GM21723 (cell line): ENCODE measurements around the gene FKBP10.
A peak's percentile ranks its signal among the peaks of the same experiment; 100 is the strongest.

Experiments used
- ATAC-seq: cut with Tn5 transposase; IDR thresholded peaks from one replicate; pipeline ENCODE4 v1.9.1; 2021; ENCODE audit warnings: mild to moderate bottlenecking, moderate library complexity; ENCODE audit not compliant: unreplicated experiment

FKBP10 gene

DNA sequence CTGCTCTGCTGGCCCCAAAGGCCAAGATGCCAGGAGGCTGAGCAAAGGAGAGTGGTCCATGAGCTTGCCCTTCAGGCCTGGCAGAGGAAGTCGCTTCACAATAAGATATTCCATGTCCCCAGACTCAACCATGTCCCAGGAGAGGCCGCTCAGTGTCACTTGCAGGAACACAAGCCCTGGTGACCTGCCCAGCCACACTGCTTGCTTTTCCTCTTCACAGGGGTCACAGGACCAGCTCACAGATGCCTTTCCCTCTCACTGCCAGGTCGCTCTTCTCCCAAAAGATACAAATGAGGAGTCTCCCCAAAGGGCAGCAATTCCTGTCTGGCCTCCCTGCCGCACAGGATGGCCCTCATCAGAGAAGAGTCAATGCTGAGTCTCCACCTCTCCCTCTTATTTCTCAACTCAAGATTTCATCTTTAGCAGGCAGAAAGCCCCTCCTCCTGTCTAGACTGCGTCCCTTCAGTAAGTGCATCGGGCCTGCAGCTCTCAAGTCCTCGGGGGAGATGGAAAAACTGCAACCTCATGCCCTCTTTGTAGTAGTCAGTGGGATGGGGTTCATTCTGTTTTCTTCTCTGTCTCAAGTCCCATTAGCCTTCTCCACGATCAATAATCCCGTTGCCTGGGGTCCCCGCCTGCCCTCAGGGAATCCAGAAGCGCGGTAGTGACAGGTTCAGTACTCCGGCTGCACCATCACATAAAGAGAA, 31.2 kb upstream of the FKBP10 start:
- ATAC-seq, result no peak

GRCh38 chr17:41782142-41782541, 30.7 kb upstream of the FKBP10 start:
- ATAC-seq, result no peak

DNA sequence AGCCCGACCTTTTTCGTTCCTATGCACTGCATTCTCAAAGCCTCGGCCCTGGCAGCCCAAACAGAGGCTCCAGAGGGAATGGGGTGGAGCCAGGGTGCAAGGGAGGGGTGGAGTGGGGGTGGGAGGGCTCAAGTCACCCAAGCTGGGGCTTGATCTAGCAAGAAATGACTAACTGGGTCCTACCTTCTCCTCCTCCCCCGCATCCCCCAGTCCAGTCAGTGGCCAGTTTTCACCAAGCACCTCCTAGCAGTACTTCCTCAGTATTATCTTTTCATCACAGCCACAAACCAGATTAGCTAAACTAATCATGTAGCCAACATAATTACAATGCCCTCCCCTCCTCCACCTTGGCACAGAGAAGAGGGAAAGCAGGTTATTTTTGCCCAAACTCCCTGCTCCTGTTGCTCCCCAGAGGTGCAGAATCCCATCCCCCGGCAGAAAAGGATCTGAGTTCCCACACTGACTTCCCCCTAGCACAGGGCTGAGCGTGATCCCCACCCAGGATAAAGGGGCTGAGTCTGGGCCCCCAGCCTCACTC, 28.5 kb upstream of the FKBP10 start:
- ATAC-seq, result no peak

DNA sequence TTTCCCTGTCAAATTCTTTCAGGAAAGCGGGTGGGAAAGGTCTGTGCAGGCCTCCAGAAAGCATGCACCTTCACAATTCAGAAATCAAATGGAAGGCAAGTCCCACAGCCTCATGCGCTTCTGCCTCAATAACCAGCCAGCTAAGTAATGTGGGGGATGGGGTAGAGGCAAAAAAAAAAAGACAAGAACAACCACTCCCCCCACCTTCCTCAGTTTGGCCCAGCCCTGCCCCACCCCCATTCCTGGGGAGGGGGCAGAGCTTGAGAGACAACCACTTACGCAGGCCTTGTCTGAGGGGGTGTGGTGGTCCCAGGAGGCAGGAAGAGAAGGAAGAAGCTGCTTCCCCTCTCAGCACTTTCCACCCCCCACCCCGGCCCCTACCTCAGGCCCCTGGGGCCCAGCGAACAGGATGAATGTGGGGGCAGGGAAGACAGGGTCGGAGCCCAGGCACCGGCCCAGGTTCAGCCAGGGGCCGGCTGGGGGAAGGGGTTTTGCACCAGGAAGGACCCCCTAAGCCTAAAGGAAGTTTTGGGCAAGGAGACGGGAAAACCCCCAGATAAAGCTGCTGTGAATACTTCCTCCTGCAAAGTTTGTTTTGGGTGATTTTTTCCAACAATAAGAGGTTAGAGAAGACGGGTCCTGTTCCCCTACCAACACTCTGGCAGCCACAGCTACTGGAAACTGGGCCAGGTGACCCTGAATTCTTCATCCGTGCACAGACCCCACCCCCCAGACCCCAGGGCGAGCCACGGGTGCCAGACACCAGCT, 27.5 kb upstream of the FKBP10 start:
- ATAC-seq, result no peak

DNA sequence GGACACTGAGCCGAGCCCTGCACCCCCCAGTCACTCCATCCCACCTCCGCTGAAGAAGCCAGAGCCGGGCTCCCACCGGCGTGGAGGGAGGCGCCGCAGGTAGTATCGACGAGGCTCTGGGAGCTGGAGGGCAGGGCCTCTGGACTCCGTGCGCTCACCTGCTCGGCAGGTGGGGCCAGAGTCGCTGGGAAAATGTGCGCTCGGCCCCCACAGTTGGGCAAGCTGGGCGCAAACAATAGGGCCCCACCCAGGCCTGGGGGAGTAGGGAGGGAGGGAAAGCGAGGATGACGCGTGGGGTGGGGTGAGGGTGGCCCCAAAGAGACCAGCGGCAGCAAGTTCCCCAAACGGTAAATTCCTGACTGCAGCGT, 27.0 kb upstream of the FKBP10 start:
- ATAC-seq, result no peak

DNA sequence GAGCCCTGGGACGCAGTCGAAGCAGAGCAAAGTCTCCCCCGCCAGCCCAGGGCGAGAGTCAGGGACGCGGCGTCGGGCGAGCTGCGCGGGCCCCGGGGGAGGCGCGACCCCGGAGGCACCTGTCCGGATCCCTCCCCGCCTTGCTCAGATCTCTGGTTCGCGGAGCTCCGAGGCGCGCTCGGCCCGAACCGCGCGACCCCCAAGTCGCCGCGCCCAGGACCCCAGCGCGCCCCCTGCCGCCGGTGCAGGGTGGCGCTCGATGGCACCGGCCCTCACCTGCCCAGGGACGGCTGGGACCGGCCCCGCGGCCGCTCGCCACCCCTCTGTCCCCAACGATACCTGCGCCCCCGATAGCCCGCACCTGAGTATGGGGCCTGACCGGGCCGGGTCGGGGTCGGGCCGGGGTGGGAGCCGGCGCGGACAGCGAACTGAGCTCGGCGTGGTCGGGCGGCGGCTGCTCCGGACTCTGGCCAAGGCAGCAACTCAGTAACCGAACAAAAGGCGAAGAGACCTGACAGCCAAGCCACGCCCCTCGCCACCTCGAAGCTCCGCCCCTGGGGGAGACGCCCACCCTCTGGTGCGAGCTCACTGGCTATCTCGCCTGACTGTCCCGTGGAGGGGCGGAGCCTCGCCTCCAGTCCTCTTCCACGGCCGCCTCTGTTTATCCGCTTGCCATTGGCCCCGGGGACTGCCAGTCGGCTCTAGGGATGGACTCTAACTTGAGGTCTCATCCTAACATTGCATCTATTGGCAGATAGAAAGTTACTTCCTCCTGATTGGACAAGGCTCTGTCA, 26.4 kb upstream of the FKBP10 start, which contains the start of gene JUP:
Gene JUP (minus strand): TSS at position 485 of the 794 bp plus-strand sequence. CDS start 14,857 bp downstream, outside the sequence.
- peak; percentile 88 for ATAC-seq

GRCh38 chr17:41787021-41787418, 25.8 kb upstream of the FKBP10 start:
- ATAC-seq, result no peak

GRCh38 chr17:41792845-41793783, 19.7 kb upstream of the FKBP10 start:
- no peak for ATAC-seq

- no peak for ATAC-seq
Measured at GRCh38 chr17:41793784-41794539, 18.8 kb upstream of the FKBP10 start.

DNA sequence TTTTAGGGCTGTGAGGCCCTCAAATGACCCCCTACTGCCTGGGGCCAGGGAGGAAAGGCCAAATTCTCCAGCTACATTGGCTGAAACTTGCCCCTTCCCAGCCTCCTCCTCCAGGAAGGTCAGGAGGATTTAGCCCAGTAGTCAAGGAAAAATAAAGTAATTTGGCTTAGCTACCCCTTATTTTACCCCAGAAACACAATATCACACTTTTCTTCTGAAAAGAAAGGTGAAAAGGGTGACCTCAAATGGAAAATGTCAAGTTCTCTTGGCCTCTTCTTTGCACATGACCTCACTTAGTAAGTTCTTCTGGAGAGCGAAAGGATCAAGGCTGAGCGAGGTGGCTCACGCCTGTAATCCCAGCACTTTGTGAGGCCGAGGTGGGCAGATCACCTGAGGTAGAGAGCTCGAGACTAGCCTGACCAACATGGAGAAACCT, 18.2 kb upstream of the FKBP10 start:
- ATAC-seq, result no peak

- no peak for ATAC-seq
Measured at GRCh38 chr17:41796121-41796895, 16.5 kb upstream of the FKBP10 start.

DNA sequence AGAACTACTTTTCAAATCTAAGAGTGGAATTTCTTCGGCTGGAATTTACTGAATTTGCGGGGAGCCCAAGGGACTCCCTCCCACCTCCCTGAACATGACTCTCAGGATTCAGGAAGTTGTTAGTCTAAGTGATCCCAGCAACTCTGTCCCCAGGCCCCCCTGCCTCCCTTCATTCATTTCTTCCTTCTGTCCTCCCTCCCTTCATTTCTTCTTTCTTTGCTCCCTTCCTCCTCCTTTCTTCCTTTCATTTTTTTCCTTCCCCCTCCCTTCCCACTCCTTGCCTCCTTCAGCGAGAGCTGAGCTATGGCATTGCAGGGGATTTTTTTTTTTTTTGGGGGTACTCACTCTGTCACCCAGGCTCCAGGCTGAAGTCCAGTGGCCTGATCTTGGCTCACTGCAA, 15.4 kb upstream of the FKBP10 start:
- no peak for ATAC-seq

- no peak for ATAC-seq
Measured at GRCh38 chr17:41799366-41799765, 13.4 kb upstream of the FKBP10 start.

DNA sequence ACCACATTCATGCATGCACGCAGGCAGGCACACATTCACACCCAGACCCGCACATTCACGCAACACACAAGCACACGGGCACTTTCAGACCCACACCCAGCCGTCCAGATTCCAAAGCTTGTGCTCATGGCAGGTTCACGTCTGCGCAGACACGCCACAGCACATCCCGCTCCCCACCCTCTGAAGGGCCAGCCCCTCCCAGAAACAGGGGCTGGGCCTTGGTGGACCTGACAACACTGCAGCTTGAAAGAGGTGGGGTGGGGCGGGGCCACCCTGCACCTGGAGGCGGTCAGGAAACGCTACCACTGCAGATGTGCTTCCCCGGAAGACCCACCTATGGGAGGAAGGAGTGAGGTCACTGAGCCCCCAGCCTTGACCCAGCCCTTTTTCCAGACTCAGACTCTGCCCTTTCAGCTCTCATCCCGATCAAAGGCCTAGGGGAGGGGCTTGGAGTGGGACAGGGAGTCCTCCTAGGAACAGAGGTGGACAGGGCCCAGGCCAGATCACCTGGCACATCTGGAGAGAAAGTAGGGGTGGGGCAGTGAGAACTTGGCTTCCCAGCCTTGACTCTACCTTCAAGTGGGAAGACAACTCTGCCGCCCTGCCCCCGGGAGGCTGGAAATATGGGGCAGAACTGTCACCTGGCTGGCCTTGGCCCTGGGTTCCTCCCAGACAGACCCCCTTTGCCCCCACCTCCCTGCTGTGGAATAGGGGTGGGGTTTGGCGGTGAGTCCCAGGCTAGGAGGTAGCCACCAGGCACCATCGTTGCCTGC, 12.0 kb upstream of the FKBP10 start:
- no peak for ATAC-seq

DNA sequence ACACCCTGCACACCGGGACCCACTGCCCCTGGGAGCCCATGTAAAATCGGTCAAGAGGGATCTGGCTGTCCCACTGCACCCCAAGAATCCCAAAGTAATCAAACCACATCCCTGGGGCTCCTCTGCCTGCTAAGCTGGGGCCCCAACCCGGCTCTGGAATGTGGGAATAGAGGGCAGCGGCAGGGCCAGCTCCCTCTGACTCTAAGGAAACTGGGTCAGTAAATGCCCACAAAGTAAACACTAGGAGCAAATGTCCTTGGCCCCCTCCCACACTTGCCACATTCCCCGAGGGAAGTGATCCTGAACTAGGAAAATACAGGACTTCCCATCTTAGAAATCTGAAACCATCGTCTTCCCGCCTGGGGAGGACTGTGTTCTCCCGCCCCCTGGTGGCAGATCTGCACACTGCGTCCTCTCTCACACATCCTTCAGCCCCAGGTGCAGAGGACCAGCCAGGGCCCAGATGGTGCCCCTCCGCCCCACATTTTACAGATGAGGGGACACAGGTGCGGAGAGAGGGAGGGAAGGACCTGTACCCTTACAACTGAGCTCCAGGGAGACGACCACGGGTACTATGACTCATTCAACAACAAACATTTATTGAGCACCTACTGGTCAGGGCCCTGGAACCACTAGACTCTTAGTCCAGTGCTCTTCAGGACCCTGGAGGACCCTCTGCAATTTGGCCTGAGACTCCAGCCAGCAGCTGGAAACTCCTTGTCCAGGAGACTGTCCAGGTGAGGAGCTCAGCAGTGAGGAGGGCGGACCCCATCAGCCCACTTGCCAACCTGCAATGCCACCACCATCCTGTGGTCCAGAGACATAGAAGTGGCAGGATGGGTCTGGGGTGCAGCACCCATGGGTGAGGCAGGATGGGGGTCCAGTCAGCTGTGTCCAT, 11.2 kb upstream of the FKBP10 start:
- no peak for ATAC-seq

DNA sequence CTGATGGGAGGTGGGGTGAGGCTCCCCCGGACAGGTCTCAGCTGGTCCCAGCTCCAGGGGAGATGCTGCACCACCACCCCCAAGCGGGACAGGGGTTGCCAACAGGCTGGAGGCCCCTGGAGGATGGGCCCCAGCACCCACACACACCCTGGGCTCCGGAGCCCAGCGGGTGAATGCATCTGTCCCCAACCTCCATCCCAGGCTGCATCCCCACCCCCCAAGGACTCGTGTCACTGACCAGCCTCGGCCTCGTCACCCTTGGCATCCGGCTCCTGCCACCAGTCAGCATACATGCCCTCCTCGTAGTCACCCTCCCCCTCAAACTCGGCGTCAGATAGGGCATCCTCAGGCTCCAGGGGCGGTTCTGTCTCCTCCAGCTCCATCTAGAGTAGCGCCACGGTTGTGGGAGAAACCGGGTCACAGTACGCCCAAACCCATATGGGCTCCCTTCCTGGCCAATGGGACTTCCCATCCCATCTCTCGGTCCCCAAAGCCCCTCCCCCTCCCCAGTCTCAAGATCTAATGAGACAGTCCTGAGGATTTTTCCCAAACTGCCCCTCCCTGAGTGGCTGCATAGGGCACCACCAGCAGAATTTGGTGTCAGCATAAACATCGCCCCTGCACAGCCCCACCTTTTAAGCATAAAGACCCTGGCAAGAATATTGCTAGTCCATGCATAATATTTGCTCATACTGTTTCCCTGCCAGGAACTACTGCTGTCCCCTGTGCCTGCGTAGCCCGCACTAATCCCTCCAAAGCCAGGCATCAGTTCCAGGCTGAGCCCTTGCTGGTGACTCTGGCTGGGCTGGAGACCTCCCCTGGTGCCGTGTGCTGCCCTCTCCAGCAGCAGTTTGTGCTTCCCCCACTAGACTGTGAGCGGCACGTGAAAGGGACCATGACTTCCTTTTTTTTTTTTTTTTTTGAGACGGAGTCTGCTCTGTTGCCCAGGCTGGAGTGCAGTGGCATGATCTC, 9.5 kb upstream of the FKBP10 start:
- ATAC-seq, result no peak
